K562 (cell line): ENCODE results near the gene ADAT1. TPM values are rescaled to one million over a fixed set of nuclear protein-coding genes. Genes with fewer than 3 reads are reported as not detected.

Experiments used
- ARID2 ChIP-seq: fragments of 450-650 bp; IDR thresholded peaks from 2 replicates; pipeline ENCODE4 v1.6.1; 2017; ENCODE audit warnings: antibody characterized with exemption, mild to moderate bottlenecking
- ARNT ChIP-seq, 2 experiments: fragments of 450-650 bp; IDR thresholded peaks; 2 replicates each; pipeline ENCODE4 v1.6.1; 2016; ENCODE audit warnings: mild to moderate bottlenecking in 1 of 2
- ATF1 ChIP-seq, 2 experiments: fragments of 450-650 bp in 1 of 2; IDR thresholded peaks; 2 replicates each; pipeline ENCODE4 v1.6.1; 2016; ENCODE audit warnings: missing compliant biosample characterization in 1 of 2, missing genetic modification characterization in 1 of 2
- CEBPG ChIP-seq, 3 experiments: fragments of 200-800 bp in 1 of 3; sonication (Bioruptor generic) in 1 of 3; sonication (generic) in 1 of 3; formaldehyde crosslinking in 1 of 3; IDR thresholded peaks in 2 of 3; conservative IDR thresholded peaks in 1 of 3; 2 replicates each; pipeline versions ENCODE4 v1.6.1 to v1.8.0; 2016 to 2022; ENCODE audit warnings: missing compliant biosample characterization in 2 of 3, missing genetic modification characterization in 2 of 3, mild to moderate bottlenecking in 1 of 3, missing genetic modification reagents in 1 of 3
- CHD2 ChIP-seq: IDR thresholded peaks from 2 replicates; pipeline ENCODE4 v1.6.1; 2011; ENCODE audit warnings: low read depth, low read length
- ETV5 ChIP-seq: sonication (generic); formaldehyde crosslinking; IDR thresholded peaks from 2 replicates; pipeline ENCODE4 v1.4.0; 2020; ENCODE audit warnings: low read depth, mild to moderate bottlenecking, missing genetic modification reagents
- EWSR1 ChIP-seq: fragments of 450-650 bp; IDR thresholded peaks from 2 replicates; pipeline ENCODE4 v1.6.1; 2018; ENCODE audit warnings: borderline replicate concordance, mild to moderate bottlenecking, low read depth, moderate library complexity; ENCODE audit not compliant: partially characterized antibody
- FIP1L1 ChIP-seq: fragments of 200-400 bp; formaldehyde crosslinking; IDR thresholded peaks from 2 replicates; pipeline ENCODE4 v1.6.1; 2018; ENCODE audit warnings: mild to moderate bottlenecking, low read depth, low read length; ENCODE audit not compliant: poor library complexity, severe bottlenecking
- HMG20B ChIP-seq: fragments of 250-450 bp; sonication (Bioruptor Pico); IDR thresholded peaks from 2 replicates; pipeline ENCODE4 v1.5.0; 2021; ENCODE audit warnings: mild to moderate bottlenecking
- KDM5B ChIP-seq: fragments of 200-600 bp; sonication (generic); IDR thresholded peaks from 2 replicates; pipeline ENCODE4 v1.6.1; 2012; ENCODE audit warnings: low read depth, mild to moderate bottlenecking, moderate library complexity, low read length, control low read depth, inconsistent platforms; ENCODE audit not compliant: insufficient replicate concordance
- NFXL1 ChIP-seq: fragments of 450-650 bp; formaldehyde crosslinking; IDR thresholded peaks from 2 replicates; pipeline ENCODE4 v1.4.0; 2021; ENCODE audit warnings: mild to moderate bottlenecking
- PCBP2 ChIP-seq: fragments of 200-400 bp; formaldehyde crosslinking; IDR thresholded peaks from 2 replicates; pipeline ENCODE4 v1.6.1; 2018; ENCODE audit warnings: low read length, low read depth, mild to moderate bottlenecking, moderate library complexity; ENCODE audit not compliant: poor library complexity, severe bottlenecking
- RBBP5 ChIP-seq: fragments of 200-600 bp; sonication (generic); IDR thresholded peaks from 2 replicates; pipeline ENCODE4 v1.6.1; 2012; ENCODE audit warnings: borderline replicate concordance, mild to moderate bottlenecking, low read length, control low read depth, inconsistent platforms; ENCODE audit not compliant: insufficient read depth, poor library complexity, severe bottlenecking
- SUPT5H ChIP-seq: fragments of 450-650 bp; IDR thresholded peaks from 2 replicates; pipeline ENCODE4 v1.6.1; 2016
- TBP ChIP-seq: optimal IDR thresholded peaks from 2 replicates; pipeline ENCODE3; 2011; ENCODE audit warnings: low read depth, low read length, improper control_type of control experiment
- TSC22D4 ChIP-seq: fragments of 450-650 bp; IDR thresholded peaks from 2 replicates; pipeline ENCODE4 v1.6.1; 2016; ENCODE audit warnings: missing genetic modification characterization, missing biosample characterization, control low read depth
- ZBED1 ChIP-seq: IDR thresholded peaks from 2 replicates; pipeline ENCODE4 v1.6.1; 2014
- ZBTB2 ChIP-seq: fragments of 450-650 bp; IDR thresholded peaks from 2 replicates; pipeline ENCODE4 v1.6.1; 2016; ENCODE audit warnings: antibody characterized with exemption
- ZBTB33 ChIP-seq: sonication (generic); formaldehyde crosslinking; IDR thresholded peaks from 2 replicates; pipeline ENCODE4 v1.8.1; 2023; ENCODE audit warnings: mild to moderate bottlenecking, missing genetic modification reagents
- polyA plus RNA-seq, 8 experiments: library from polyadenylated mRNA; depleted of rRNA in 4 of 8; stranded (reverse) in 5 of 8; unstranded in 3 of 8; fragments of >200 nt; fragmentation: Nextera tagmentation in 2 of 8; fragmentation: Illumina TruSeq in 1 of 8; extraction: Ambion mirVana in 2 of 8; extraction: Trizol in 1 of 8; gene quantifications; 2 replicates each; pipeline versions ENCODE4 v1.2.1 to v1.2.3, GENCODE V29; 2011 to 2014; ENCODE audit warnings: inconsistent platforms in 1 of 8, missing spikeins in 1 of 8
- total RNA-seq, 7 experiments: library from RNA; depleted of rRNA in 6 of 7; stranded (reverse); fragments of >200 nt in 6 of 7; fragmentation: Illumina TruSeq in 2 of 7; extraction: Trizol in 2 of 7; gene quantifications; 2 replicates each; pipeline versions ENCODE4 v1.2.1 to v1.2.3, GENCODE V29; 2011 to 2021; ENCODE audit warnings: low replicate concordance in 1 of 7
- TF ChIP-seq, protein P1 (sequence below): sonication (generic); formaldehyde crosslinking; IDR thresholded peaks from 2 replicates; pipeline ENCODE4 v1.8.0; 2023; ENCODE audit warnings: mild to moderate bottlenecking, missing genetic modification reagents

Gene ADAT1
- total and polyA plus RNA-seq, 9 of the 15 experiments (the other 6 are each of a cell fraction or from before 2014, with no cell fraction given), result 16.0 to 36.7 (median 28.2) TPM

DNA sequence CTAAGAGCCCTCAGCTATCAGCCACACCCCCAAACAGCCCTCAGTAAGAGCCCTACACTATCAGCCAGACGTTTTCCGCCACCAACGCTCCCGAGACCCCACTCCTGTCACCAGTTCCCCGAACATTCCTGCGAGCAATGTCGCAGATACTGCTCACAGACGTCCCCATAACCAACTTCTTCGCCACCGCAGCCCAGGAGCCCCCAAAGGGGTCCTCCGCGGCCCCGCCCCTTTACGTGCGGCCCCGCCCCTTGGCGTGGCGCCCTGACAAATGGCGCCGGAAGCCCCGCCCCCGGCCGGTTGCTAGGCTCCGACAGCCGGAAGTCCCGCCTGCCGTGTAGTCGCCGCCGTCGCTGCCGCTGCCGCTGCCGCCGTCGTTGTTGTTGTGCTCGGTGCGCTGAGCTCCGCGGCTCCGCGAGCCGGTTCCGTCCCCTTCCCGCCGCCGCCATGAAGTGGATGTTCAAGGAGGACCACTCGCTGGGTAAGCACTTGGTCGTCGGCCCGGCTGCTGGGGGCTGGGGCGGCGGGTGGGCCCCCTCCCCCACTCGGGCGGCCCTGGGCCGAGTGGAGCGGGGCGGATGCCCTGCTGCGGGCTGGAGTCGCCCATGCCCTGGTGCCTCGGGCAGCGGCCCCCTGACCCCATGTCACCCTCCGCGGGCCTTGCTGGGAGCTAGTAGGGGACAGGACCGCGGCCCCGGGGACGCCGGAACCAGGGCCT is 56.9 kb downstream of the ADAT1 start, which contains the start of gene GABARAPL2 (continued):
- TF ChIP-seq, protein P1, sequence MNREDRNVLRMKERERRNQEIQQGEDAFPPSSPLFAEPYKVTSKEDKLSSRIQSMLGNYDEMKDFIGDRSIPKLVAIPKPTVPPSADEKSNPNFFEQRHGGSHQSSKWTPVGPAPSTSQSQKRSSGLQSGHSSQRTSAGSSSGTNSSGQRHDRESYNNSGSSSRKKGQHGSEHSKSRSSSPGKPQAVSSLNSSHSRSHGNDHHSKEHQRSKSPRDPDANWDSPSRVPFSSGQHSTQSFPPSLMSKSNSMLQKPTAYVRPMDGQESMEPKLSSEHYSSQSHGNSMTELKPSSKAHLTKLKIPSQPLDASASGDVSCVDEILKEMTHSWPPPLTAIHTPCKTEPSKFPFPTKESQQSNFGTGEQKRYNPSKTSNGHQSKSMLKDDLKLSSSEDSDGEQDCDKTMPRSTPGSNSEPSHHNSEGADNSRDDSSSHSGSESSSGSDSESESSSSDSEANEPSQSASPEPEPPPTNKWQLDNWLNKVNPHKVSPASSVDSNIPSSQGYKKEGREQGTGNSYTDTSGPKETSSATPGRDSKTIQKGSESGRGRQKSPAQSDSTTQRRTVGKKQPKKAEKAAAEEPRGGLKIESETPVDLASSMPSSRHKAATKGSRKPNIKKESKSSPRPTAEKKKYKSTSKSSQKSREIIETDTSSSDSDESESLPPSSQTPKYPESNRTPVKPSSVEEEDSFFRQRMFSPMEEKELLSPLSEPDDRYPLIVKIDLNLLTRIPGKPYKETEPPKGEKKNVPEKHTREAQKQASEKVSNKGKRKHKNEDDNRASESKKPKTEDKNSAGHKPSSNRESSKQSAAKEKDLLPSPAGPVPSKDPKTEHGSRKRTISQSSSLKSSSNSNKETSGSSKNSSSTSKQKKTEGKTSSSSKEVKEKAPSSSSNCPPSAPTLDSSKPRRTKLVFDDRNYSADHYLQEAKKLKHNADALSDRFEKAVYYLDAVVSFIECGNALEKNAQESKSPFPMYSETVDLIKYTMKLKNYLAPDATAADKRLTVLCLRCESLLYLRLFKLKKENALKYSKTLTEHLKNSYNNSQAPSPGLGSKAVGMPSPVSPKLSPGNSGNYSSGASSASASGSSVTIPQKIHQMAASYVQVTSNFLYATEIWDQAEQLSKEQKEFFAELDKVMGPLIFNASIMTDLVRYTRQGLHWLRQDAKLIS (CRISPR knock-in tag), result 0 out of 2 replicates have a peak, but pooled peaks have one; percentile 10
- peak; percentile 55; the same call in 1 of the 2 replicates for TF ChIP-seq SUPT5H
- TF ChIP-seq HMG20B (CRISPR knock-in tag), result no peak
- 0 out of 2 replicates have a peak, but pooled peaks have one; percentile 14 for TF ChIP-seq CHD2
- TF ChIP-seq ARID2, result 0 out of 2 replicates have a peak, but pooled peaks have one; percentile 33
- TF ChIP-seq ATF1 (CRISPR knock-in tag; IDR thresholded peaks at IDR 0.05), result no peak
- TF ChIP-seq ATF1 (tag; IDR thresholded peaks at IDR 0.05), result peak; percentile 74
- peak; percentile 81 for TF ChIP-seq RBBP5
- no peak for TF ChIP-seq PCBP2
- no peak for TF ChIP-seq TSC22D4 (tag)
- peak; percentile 67 for TF ChIP-seq ETV5 (CRISPR knock-in tag)
- TF ChIP-seq ZBTB2, result 0 out of 2 replicates have a peak, but pooled peaks have one; percentile 43
- TF ChIP-seq FIP1L1, result peak; percentile 19
- no peak for TF ChIP-seq EWSR1
- TF ChIP-seq KDM5B, result peak; percentile 49
- no peak for TF ChIP-seq ZBED1
- TF ChIP-seq ZBTB33 (CRISPR knock-in tag), result 0 out of 2 replicates have a peak, but pooled peaks have one; percentile 20
- peak; percentile 54 for TF ChIP-seq TBP
- no peak for TF ChIP-seq NFXL1 (CRISPR knock-in tag)
- no peak for TF ChIP-seq CEBPG (CRISPR knock-in tag; IDR thresholded peaks at IDR 0.05)
- TF ChIP-seq CEBPG (tag; conservative IDR thresholded peaks at IDR 0.05 in 1 of 2, IDR thresholded peaks at IDR 0.05 in 1 of 2), result no peak
- peak in 1 of 2 experiments; percentile 45; a peak in 1 of 4 replicates for TF ChIP-seq ARNT (IDR thresholded peaks at IDR 0.05)
